Uterus (tissue), 2 donors: Measurements from ENCODE around the gene IRF9.
A peak's percentile ranks its signal among the peaks of the same experiment; 100 is the strongest.

Experiments
- POLR2A ChIP-seq, 2 donors: fragments of 450-650 bp; IDR thresholded peaks; one replicate each; pipeline ENCODE4 v1.6.1; 2016; ENCODE audit warnings: antibody characterized with exemption in 2 of 2, mild to moderate bottlenecking in 1 of 2, moderate library complexity in 1 of 2
- TF ChIP-seq, protein P1 (sequence below), 4 experiments: fragments of 200-600 bp in 2 of 4; fragments of 450-650 bp in 2 of 4; sonication (generic) in 2 of 4; IDR thresholded peaks; one replicate each; pipeline ENCODE4 v1.5.1; 2016 to 2019; ENCODE audit warnings: antibody characterized with exemption in 4 of 4, mild to moderate bottlenecking in 2 of 4, moderate library complexity in 1 of 4

- TF ChIP-seq, protein P1, sequence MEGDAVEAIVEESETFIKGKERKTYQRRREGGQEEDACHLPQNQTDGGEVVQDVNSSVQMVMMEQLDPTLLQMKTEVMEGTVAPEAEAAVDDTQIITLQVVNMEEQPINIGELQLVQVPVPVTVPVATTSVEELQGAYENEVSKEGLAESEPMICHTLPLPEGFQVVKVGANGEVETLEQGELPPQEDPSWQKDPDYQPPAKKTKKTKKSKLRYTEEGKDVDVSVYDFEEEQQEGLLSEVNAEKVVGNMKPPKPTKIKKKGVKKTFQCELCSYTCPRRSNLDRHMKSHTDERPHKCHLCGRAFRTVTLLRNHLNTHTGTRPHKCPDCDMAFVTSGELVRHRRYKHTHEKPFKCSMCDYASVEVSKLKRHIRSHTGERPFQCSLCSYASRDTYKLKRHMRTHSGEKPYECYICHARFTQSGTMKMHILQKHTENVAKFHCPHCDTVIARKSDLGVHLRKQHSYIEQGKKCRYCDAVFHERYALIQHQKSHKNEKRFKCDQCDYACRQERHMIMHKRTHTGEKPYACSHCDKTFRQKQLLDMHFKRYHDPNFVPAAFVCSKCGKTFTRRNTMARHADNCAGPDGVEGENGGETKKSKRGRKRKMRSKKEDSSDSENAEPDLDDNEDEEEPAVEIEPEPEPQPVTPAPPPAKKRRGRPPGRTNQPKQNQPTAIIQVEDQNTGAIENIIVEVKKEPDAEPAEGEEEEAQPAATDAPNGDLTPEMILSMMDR (IDR thresholded peaks at IDR 0.05): peak in 1 of 4 experiments; percentile 2
- peak in 1 of 2 donors; percentile 33 for TF ChIP-seq POLR2A (IDR thresholded peaks at IDR 0.05)
These were observed 47.1 kb upstream of the IRF9 start for GRCh38 chr14:24113801-24114531.
